ENCODE data around the gene CAPN11.

DNA sequence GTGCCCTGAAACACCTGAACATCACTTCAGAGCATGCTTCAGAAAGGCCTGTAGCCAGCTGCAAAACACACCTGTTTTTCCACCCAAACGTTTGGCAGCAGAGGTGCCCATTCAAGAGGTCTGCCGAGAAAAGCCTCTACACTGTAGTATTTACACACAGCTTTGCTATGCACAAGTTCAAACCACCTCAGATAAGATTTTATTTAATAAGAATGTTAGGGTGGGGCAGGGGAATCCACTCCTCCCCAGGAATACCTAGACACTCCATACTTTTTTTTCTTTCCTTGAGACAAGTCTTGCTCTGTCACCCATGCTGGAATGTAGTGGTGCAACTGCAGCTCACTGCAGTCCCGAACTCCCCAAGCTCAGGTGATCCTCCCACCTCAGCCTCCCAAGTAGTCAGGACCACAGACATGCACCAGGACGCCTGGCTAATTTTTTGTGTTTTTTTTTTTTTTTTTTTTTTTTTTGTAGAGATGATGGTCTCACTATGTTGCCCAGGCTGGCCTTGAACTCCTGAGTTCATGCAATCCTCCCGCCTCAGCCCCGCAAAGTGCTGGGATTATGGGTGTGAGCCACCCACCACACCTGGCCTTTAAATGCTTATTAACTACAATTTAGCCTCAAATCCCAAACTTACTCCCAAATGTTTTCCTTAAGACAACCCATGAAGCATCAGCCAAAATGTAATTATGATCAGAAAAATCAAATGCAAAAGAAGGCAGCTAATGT, 41.1 kb upstream of the CAPN11 start:
- TF ChIP-seq, protein P1, sequence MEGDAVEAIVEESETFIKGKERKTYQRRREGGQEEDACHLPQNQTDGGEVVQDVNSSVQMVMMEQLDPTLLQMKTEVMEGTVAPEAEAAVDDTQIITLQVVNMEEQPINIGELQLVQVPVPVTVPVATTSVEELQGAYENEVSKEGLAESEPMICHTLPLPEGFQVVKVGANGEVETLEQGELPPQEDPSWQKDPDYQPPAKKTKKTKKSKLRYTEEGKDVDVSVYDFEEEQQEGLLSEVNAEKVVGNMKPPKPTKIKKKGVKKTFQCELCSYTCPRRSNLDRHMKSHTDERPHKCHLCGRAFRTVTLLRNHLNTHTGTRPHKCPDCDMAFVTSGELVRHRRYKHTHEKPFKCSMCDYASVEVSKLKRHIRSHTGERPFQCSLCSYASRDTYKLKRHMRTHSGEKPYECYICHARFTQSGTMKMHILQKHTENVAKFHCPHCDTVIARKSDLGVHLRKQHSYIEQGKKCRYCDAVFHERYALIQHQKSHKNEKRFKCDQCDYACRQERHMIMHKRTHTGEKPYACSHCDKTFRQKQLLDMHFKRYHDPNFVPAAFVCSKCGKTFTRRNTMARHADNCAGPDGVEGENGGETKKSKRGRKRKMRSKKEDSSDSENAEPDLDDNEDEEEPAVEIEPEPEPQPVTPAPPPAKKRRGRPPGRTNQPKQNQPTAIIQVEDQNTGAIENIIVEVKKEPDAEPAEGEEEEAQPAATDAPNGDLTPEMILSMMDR (IDR thresholded peaks at IDR 0.05; ENCODE audit: low read depth, low read length) = no peak
- no peak for TF ChIP-seq EZH2phosphoT487 (IDR thresholded peaks at IDR 0.05; ENCODE audit: low read depth)

Measured in OCI-LY3 (cell line).